ENCODE data around the gene UNC45B. TPM values are rescaled to one million over a fixed set of nuclear protein-coding genes. Genes with fewer than 3 reads are reported as not detected.
"Not testable (repeated sequence)": the region's sequence is repeated elsewhere in the genome, so short reads cannot be mapped to it uniquely, and the experiment has no call there.

Gene UNC45B
- total RNA-seq, 1 experiment from 2014 or later: not detected

DNA sequence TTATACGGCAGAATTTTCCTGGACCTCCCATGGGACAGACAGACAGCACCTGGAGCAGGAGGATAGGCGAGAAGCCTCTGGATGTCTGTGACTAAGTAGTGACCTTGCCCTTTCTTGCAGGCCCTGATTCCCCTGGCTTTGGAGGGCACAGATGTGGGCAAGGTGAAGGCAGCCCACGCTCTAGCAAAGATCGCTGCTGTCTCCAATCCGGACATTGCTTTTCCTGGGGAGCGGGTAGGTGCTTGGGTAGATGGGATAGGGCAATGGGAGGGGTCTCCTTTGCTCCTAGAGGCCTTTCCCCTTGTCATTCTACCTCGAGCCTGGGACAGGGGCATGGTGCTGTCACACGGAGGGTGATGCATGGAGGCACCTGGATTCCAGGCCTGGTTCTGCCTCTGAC, 29.3 kb downstream of the UNC45B start:
- Histone ChIP-seq H3K9me3 (ENCODE audit: control insufficient read depth in 1 of 2, insufficient read depth in 1 of 2, low read depth in 1 of 2, low read length in 2 of 2) (no peaks in the 10 kb centered on the region), H3K9ac (ENCODE audit: low read length) (no peak overlapping the region), H4K20me1 (ENCODE audit: insufficient read depth) (no peaks in the 10 kb centered on the region), H2AFZ (ENCODE audit: low read depth, low read length, poor library complexity, severe bottlenecking) (no peak overlapping the region), H3K9me2 (ENCODE audit: insufficient read depth) (no peaks in the 10 kb centered on the region), H3K36me3 (ENCODE audit: control insufficient read depth in 1 of 2, insufficient read depth in 2 of 2, low read length in 2 of 2) (no peaks in the 10 kb centered on the region), H3K27me3 (ENCODE audit: insufficient read depth, low read length) (peaks cover 6% of the 10 kb centered on the region; the same call in 1 of the 2 replicates), H3K4me3 (replicated peaks in 1 of 2; ENCODE audit: low read depth in 1 of 2, low read length in 2 of 2) (no peak overlapping the region), H3K4me2 (ENCODE audit: low read length) (no peak overlapping the region), H3K4me1 (ENCODE audit: control insufficient read depth in 1 of 2, insufficient read depth in 2 of 2, low read length in 2 of 2) (no peaks in the 10 kb centered on the region), H3K27ac (ENCODE audit: low read depth, low read length) (no peak overlapping the region), H3K79me2 (ENCODE audit: insufficient read depth, low read length) (no peaks in the 10 kb centered on the region)
- intact Hi-C loops (cut with micrococcal nuclease): loop anchor here (10.0 kb wide), 1 partner anchor 138 kb away; no protein-coding TSS in a partner anchor
- no TSS peak for BruUV-seq (replicated peaks)
- DNase-seq (ENCODE audit: low read depth, low spot score) (no peak), ATAC-seq (no peak)
- CTCF ChIA-PET: no interaction called here
- TF ChIP-seq EZH2phosphoT487 (IDR thresholded peaks at IDR 0.05; ENCODE audit: borderline replicate concordance) (no peak), TCF7L2 (IDR thresholded peaks at IDR 0.05; ENCODE audit: borderline replicate concordance, extremely low read depth, insufficient read depth, insufficient read length) (no peak), SIN3A (IDR thresholded peaks at IDR 0.05; ENCODE audit: low read depth) (no peak), ATF3 (IDR thresholded peaks at IDR 0.05) (no peak), RAD21 (IDR thresholded peaks at IDR 0.05; ENCODE audit: low read depth) (no peak), ZFX (IDR thresholded peaks at IDR 0.05) (no peak), ZNF274 (IDR thresholded peaks at IDR 0.05; ENCODE audit: low read depth, low read length) (no peak), EZH2 (IDR thresholded peaks at IDR 0.05) (no peak), POLR2AphosphoS5 (IDR thresholded peaks at IDR 0.05; ENCODE audit: low read depth, low read length) (no peak), POLR2A (IDR thresholded peaks at IDR 0.05; ENCODE audit: borderline replicate concordance, extremely low read depth, insufficient read depth, insufficient read length) (no peak), SP1 (IDR thresholded peaks at IDR 0.05; ENCODE audit: low read depth) (no peak), EGR1 (IDR thresholded peaks at IDR 0.05; ENCODE audit: low read depth) (no peak)
- TF ChIP-seq, protein P1, sequence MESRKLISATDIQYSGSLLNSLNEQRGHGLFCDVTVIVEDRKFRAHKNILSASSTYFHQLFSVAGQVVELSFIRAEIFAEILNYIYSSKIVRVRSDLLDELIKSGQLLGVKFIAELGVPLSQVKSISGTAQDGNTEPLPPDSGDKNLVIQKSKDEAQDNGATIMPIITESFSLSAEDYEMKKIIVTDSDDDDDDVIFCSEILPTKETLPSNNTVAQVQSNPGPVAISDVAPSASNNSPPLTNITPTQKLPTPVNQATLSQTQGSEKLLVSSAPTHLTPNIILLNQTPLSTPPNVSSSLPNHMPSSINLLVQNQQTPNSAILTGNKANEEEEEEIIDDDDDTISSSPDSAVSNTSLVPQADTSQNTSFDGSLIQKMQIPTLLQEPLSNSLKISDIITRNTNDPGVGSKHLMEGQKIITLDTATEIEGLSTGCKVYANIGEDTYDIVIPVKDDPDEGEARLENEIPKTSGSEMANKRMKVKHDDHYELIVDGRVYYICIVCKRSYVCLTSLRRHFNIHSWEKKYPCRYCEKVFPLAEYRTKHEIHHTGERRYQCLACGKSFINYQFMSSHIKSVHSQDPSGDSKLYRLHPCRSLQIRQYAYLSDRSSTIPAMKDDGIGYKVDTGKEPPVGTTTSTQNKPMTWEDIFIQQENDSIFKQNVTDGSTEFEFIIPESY (IDR thresholded peaks at IDR 0.05; ENCODE audit: extremely low read depth, insufficient replicate concordance, low read length): no peak
- TF ChIP-seq, protein P2, sequence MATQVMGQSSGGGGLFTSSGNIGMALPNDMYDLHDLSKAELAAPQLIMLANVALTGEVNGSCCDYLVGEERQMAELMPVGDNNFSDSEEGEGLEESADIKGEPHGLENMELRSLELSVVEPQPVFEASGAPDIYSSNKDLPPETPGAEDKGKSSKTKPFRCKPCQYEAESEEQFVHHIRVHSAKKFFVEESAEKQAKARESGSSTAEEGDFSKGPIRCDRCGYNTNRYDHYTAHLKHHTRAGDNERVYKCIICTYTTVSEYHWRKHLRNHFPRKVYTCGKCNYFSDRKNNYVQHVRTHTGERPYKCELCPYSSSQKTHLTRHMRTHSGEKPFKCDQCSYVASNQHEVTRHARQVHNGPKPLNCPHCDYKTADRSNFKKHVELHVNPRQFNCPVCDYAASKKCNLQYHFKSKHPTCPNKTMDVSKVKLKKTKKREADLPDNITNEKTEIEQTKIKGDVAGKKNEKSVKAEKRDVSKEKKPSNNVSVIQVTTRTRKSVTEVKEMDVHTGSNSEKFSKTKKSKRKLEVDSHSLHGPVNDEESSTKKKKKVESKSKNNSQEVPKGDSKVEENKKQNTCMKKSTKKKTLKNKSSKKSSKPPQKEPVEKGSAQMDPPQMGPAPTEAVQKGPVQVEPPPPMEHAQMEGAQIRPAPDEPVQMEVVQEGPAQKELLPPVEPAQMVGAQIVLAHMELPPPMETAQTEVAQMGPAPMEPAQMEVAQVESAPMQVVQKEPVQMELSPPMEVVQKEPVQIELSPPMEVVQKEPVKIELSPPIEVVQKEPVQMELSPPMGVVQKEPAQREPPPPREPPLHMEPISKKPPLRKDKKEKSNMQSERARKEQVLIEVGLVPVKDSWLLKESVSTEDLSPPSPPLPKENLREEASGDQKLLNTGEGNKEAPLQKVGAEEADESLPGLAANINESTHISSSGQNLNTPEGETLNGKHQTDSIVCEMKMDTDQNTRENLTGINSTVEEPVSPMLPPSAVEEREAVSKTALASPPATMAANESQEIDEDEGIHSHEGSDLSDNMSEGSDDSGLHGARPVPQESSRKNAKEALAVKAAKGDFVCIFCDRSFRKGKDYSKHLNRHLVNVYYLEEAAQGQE (IDR thresholded peaks at IDR 0.05; ENCODE audit: low read depth): no peak
- TF ChIP-seq, protein P3, sequence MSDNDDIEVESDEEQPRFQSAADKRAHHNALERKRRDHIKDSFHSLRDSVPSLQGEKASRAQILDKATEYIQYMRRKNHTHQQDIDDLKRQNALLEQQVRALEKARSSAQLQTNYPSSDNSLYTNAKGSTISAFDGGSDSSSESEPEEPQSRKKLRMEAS (IDR thresholded peaks at IDR 0.05): no peak
- RAD21 ChIA-PET (ENCODE audit: low non-redundant PET in 1 of 2, low total read pairs in 2 of 2, uncharacterized antibody in 2 of 2, unreplicated experiment in 2 of 2): no interaction called here
- POLR2A ChIA-PET: no interaction called here

GRCh38 chr17:35179379-35179778, 31.8 kb downstream of the UNC45B start:
- CTCF ChIA-PET: not testable (repeated sequence)

More at GRCh38 chr17:35179379-35179778, 31.8 kb downstream of the UNC45B start:
- H3K4me2 ChIP-seq (ENCODE audit: low read length); BruUV-seq (replicated peaks); H3K9me3 ChIP-seq (ENCODE audit: control insufficient read depth in 1 of 2, insufficient read depth in 1 of 2, low read depth in 1 of 2, low read length in 2 of 2); H3K9me2 ChIP-seq (ENCODE audit: insufficient read depth); DNase-seq (ENCODE audit: low read depth, low spot score); H3K27ac ChIP-seq (ENCODE audit: low read depth, low read length); ATAC-seq; RAD21 ChIA-PET (ENCODE audit: low non-redundant PET in 1 of 2, low total read pairs in 2 of 2, uncharacterized antibody in 2 of 2, unreplicated experiment in 2 of 2); H3K36me3 ChIP-seq (ENCODE audit: control insufficient read depth in 1 of 2, insufficient read depth in 2 of 2, low read length in 2 of 2); H3K4me3 ChIP-seq (replicated peaks in 1 of 2; ENCODE audit: low read depth in 1 of 2, low read length in 2 of 2); H3K4me1 ChIP-seq (ENCODE audit: control insufficient read depth in 1 of 2, insufficient read depth in 2 of 2, low read length in 2 of 2); H3K9ac ChIP-seq (ENCODE audit: low read length); POLR2A ChIA-PET; H4K20me1 ChIP-seq (ENCODE audit: insufficient read depth); H2AFZ ChIP-seq (ENCODE audit: low read depth, low read length, poor library complexity, severe bottlenecking); H3K27me3 ChIP-seq (ENCODE audit: insufficient read depth, low read length); H3K79me2 ChIP-seq (ENCODE audit: insufficient read depth, low read length): not testable (repeated sequence)
- intact Hi-C loops (cut with micrococcal nuclease): loop anchor here (10.0 kb wide), 1 partner anchor 135 kb away; no protein-coding TSS in a partner anchor
